AG04450 (cell line): ENCODE data around the gene PKNOX2. TPM values are rescaled to one million over a fixed set of nuclear protein-coding genes. Genes with fewer than 3 reads are reported as not detected.

Experiments
- CTCF ChIA-PET: fragments of 300-600, 350-600 bp; formaldehyde crosslinking; extraction: SDS; loops from one replicate; lab custom pipeline; 2022; ENCODE audit warnings: antibody characterized with exemption, inconsistent platforms; lab: Charles Lee
- POLR2A ChIA-PET: fragments of 350-600 bp; formaldehyde crosslinking; extraction: SDS; loops from one replicate; lab custom pipeline; 2021; ENCODE audit warnings: antibody characterized with exemption, inconsistent platforms; lab: Yijun Ruan, JAX
- DNase-seq: peaks from one replicate; pipeline ENCODE4 v3.0.0-alpha.2; 2011; ENCODE audit warnings: low read depth, low spot score
- H3K27ac ChIP-seq: one replicate; pipeline ENCODE4 v1.5.1; 2012; ENCODE audit warnings: low read depth, low read length, control low read depth
- H3K27me3 ChIP-seq: one replicate; pipeline ENCODE4 v1.6.0; 2012; ENCODE audit warnings: low read length; ENCODE audit not compliant: control insufficient read depth, insufficient read depth
- H3K4me3 ChIP-seq: 2 replicates; pipeline ENCODE4 v1.5.1; 2011; ENCODE audit warnings: mild to moderate bottlenecking, low read depth, low read length, control low read depth
- H3K9me3 ChIP-seq: 2 replicates; pipeline ENCODE4 v1.5.1; 2012; ENCODE audit warnings: low read length; ENCODE audit not compliant: control insufficient read depth, insufficient read depth
- CTCF ChIP-seq: IDR thresholded peaks from 2 replicates; pipeline ENCODE4 v1.5.1; 2011; ENCODE audit warnings: low read depth, low read length, control low read depth, inconsistent platforms
- polyA plus RNA-seq: library from polyadenylated mRNA; depleted of rRNA; stranded (reverse); fragments of >200 nt; gene quantifications from 2 replicates; pipeline ENCODE4 v1.2.3, GENCODE V29; 2011

Gene PKNOX2
- polyA plus RNA-seq, 1 experiment: 3.0 TPM

GRCh38 chr11:125397421-125397820 is 232.9 kb downstream of the PKNOX2 start:
- Histone ChIP-seq H3K4me3 (no peak overlapping the region), H3K9me3 (no peaks in the 10 kb centered on the region), H3K27ac (no peak overlapping the region), H3K27me3 (peaks cover 6% of the 10 kb centered on the region)
- DNase-seq: no peak
- TF ChIP-seq CTCF: no peak
- ChIA-PET POLR2A (interaction anchor here (1.1 kb wide), 1 partner anchor 286 kb away, joined by 4 read pairs; the partner anchor contains the start of gene TMEM218), CTCF (interaction anchor here (1.4 to 2.2 kb wide), 2 partner anchors 26 to 49 kb away, joined by 3 to 8 read pairs; no protein-coding TSS in a partner anchor)

GRCh38 chr11:125398475-125398874 is 233.9 kb downstream of the PKNOX2 start:
- DNase-seq: no peak
- Histone ChIP-seq H3K4me3 (no peak overlapping the region), H3K27ac (no peak overlapping the region), H3K9me3 (no peaks in the 10 kb centered on the region), H3K27me3 (peaks cover 6% of the 10 kb centered on the region)
- CTCF ChIA-PET: no interaction called here
- TF ChIP-seq CTCF: no peak
- POLR2A ChIA-PET: no interaction called here

GRCh38 chr11:125398994-125399640 is 234.6 kb downstream of the PKNOX2 start:
- no peak overlapping the region for H3K4me3 ChIP-seq
- DNase-seq: no peak
- POLR2A ChIA-PET: no interaction called here
- H3K27ac ChIP-seq: no peak overlapping the region
- H3K9me3 ChIP-seq: no peaks in the 10 kb centered on the region
- peaks cover 6% of the 10 kb centered on the region for H3K27me3 ChIP-seq
- CTCF ChIA-PET: interaction anchor here (0.6 kb wide), 1 partner anchor 673 kb away, joined by 3 read pairs; no protein-coding TSS in a partner anchor
- no peak for TF ChIP-seq CTCF

GRCh38 chr11:125399945-125400344 is 235.4 kb downstream of the PKNOX2 start:
- Histone ChIP-seq H3K27ac (no peak overlapping the region), H3K27me3 (peaks cover 6% of the 10 kb centered on the region), H3K4me3 (no peak overlapping the region), H3K9me3 (no peaks in the 10 kb centered on the region)
- no peak for DNase-seq
- TF ChIP-seq CTCF: no peak
- CTCF ChIA-PET: interaction anchor here (0.6 to 1.1 kb wide), 2 partner anchors 54 to 674 kb away, joined by 3 read pairs; no protein-coding TSS in a partner anchor
- POLR2A ChIA-PET: no interaction called here

GRCh38 chr11:125401235-125401634 is 236.7 kb downstream of the PKNOX2 start:
- CTCF ChIA-PET: interaction anchor here (1.1 to 6.8 kb wide), 4 partner anchors 53 to 309 kb away, joined by 3 to 89 read pairs (median 6); no protein-coding TSS in a partner anchor

More at GRCh38 chr11:125401235-125401634, 236.7 kb downstream of the PKNOX2 start:
- Histone ChIP-seq H3K9me3 (no peaks in the 10 kb centered on the region), H3K4me3 (no peak overlapping the region), H3K27ac (no peak overlapping the region), H3K27me3 (peaks cover 7% of the 10 kb centered on the region)
- DNase-seq: no peak
- POLR2A ChIA-PET: no interaction called here
- no peak for TF ChIP-seq CTCF
